NCI-H524 (cell line): ENCODE measurements around the gene TBCD.

Source experiments
- DNase-seq, 2 experiments: peaks; one replicate each; lab custom pipeline; 2025; lab: John Stamatoyannopoulos, UW

Gene TBCD

GRCh38 chr17:82810644-82811430 lies 59.0 kb downstream of the TBCD start:
- no peak for DNase-seq

GRCh38 chr17:82812058-82812457 lies 60.2 kb downstream of the TBCD start:
- DNase-seq: no peak

GRCh38 chr17:82812601-82813000 lies 60.7 kb downstream of the TBCD start:
- DNase-seq: no peak

GRCh38 chr17:82813299-82814051 lies 61.6 kb downstream of the TBCD start:
- no peak for DNase-seq

- DNase-seq: no peak
These were observed 63.0 kb downstream of the TBCD start for GRCh38 chr17:82814834-82815233.

- no peak for DNase-seq
These were observed 63.5 kb downstream of the TBCD start for GRCh38 chr17:82815354-82815753.

- no peak for DNase-seq
These were observed 64.0 kb downstream of the TBCD start for GRCh38 chr17:82815790-82816305.

GRCh38 chr17:82816358-82816757 lies 64.5 kb downstream of the TBCD start:
- DNase-seq: no peak

GRCh38 chr17:82817947-82818346 lies 66.1 kb downstream of the TBCD start:
- DNase-seq: no peak

- DNase-seq: no peak
These were observed 68.7 kb downstream of the TBCD start for GRCh38 chr17:82820278-82821251.

- DNase-seq: no peak
These were observed 69.7 kb downstream of the TBCD start for GRCh38 chr17:82821554-82821953.

- DNase-seq: no peak
These were observed 70.4 kb downstream of the TBCD start for GRCh38 chr17:82822281-82822680.

GRCh38 chr17:82823004-82823403 lies 71.1 kb downstream of the TBCD start:
- DNase-seq: no peak

- no peak for DNase-seq
These were observed 73.8 kb downstream of the TBCD start for GRCh38 chr17:82825540-82826124.

- no peak for DNase-seq
These were observed 74.3 kb downstream of the TBCD start for GRCh38 chr17:82826211-82826610.

GRCh38 chr17:82826956-82827355 lies 75.1 kb downstream of the TBCD start:
- DNase-seq: no peak

- no peak for DNase-seq
These were observed 77.1 kb downstream of the TBCD start for GRCh38 chr17:82828875-82829487.

GRCh38 chr17:82830249-82830661 lies 78.4 kb downstream of the TBCD start:
- DNase-seq: peak; percentile 1 to 52

GRCh38 chr17:82831041-82831817 lies 79.4 kb downstream of the TBCD start:
- no peak for DNase-seq

GRCh38 chr17:82831818-82832200 lies 79.9 kb downstream of the TBCD start:
- no peak for DNase-seq
